Right lobe of liver (tissue), 6 donors: ENCODE results near the gene OR52E5. TPM values are rescaled to one million over a fixed set of nuclear protein-coding genes. Genes with fewer than 3 reads are reported as not detected.

Experiments used
- ATAC-seq, 4 donors: fragments of 200-7000 bp; cut with Tn5 transposase; one replicate each; pipeline ENCODE4 v1.9.1; 2020; ENCODE audit warnings: mild to moderate bottlenecking in 4 of 4, moderate library complexity in 4 of 4
- DNase-seq, 3 donors: peaks; one replicate each; pipeline ENCODE4 v3.0.0-alpha.2; 2020
- H3K27ac ChIP-seq, 3 donors: fragments of 200-600 bp; one replicate each; pipeline ENCODE4 v1.8.0; 2022
- H3K27me3 ChIP-seq, 2 donors: fragments of 200-600 bp; one replicate each; pipeline ENCODE4 v1.8.0; 2022
- H3K36me3 ChIP-seq, 4 donors: fragments of 200-600 bp; sonication (generic) in 1 of 4; one replicate each; pipeline versions ENCODE4 v1.5.1 to v1.8.0; 2017 to 2022; ENCODE audit warnings: control low read depth in 1 of 4
- H3K4me1 ChIP-seq, 4 donors: fragments of 200-600 bp; sonication (generic) in 1 of 4; one replicate each; pipeline versions ENCODE4 v1.5.1 to v1.8.0; 2017 to 2022; ENCODE audit warnings: control low read depth in 1 of 4
- H3K4me3 ChIP-seq, 3 donors: fragments of 200-600 bp; one replicate each; pipeline ENCODE4 v1.8.0; 2022
- H3K9me3 ChIP-seq, 4 donors: fragments of 200-600 bp; sonication (generic) in 1 of 4; one replicate each; pipeline versions ENCODE4 v1.5.1 to v1.8.0; 2017 to 2022; ENCODE audit warnings: control low read depth in 1 of 4
- CTCF ChIP-seq, 4 donors: fragments of 200-600 bp in 3 of 4; fragments of 450-650 bp in 1 of 4; IDR thresholded peaks; one replicate each; pipeline versions ENCODE4 v1.5.1 to v1.8.0; 2016 to 2022; ENCODE audit warnings: antibody characterized with exemption in 4 of 4, mild to moderate bottlenecking in 2 of 4
- POLR2A ChIP-seq: fragments of 450-650 bp; IDR thresholded peaks from one replicate; pipeline ENCODE4 v1.6.1; 2017; ENCODE audit warnings: antibody characterized with exemption, mild to moderate bottlenecking
- WGBS: methylation state at CpG from one replicate; pipeline ENCODE4 v1.1.6; 2018; ENCODE audit warnings: low coverage, low lambda C conversion rate; ENCODE audit not compliant: insufficient coverage; ENCODE audit errors: missing lambda C conversion rate; 5-methylcytosine and 5-hydroxymethylcytosine counted together
- intact Hi-C, 2 donors: fragments of 100-400 bp; cut with DNase I; formaldehyde crosslinking; loops; one replicate each; pipeline versions ENCODE4 v1.11.2 to v1.14.1; 2022
- total RNA-seq, 6 experiments: library from RNA; depleted of rRNA in 2 of 6; stranded (reverse); fragments of >200 nt in 2 of 6; fragmentation: NEBNext Ultra II Directional in 3 of 6; extraction: Animal tissue kit (Norgen Biotek cat#: 25700) in 3 of 6; gene quantifications; one replicate each; pipeline versions ENCODE4 v1.1.0 to v1.2.4, GENCODE V29; 2016 to 2023
- donor health status: DM: no; HTN: yes; CAD: no.
- donor health status: DM: no; HTN: no; CAD: no.
- donor health status: DM: no; HTN: no; CAD: no.
- donor health status: DM: no; HTN: yes; CAD: no.
- donor health status: DM: no; HTN: yes; CAD: no.

OR52E5 gene
- total RNA-seq, 6 experiments from 2014 or later: not detected

- TF ChIP-seq CTCF (IDR thresholded peaks at IDR 0.05): no peak
- TF ChIP-seq POLR2A: no peak
- no peak overlapping the region for H3K27ac ChIP-seq
- H3K27me3 ChIP-seq: no peaks in the 10 kb centered on the region
- no peaks in the 10 kb centered on the region for H3K4me1 ChIP-seq
- WGBS: 81% methylated on average over 30 of the region's 31 CpGs
- intact Hi-C loops: no loop called here
- H3K4me3 ChIP-seq: no peak overlapping the region
- no peak for DNase-seq
- H3K9me3 ChIP-seq: no peaks in the 10 kb centered on the region
- ATAC-seq: no peak
- H3K36me3 ChIP-seq: no peaks in the 10 kb centered on the region
Measured at GRCh38 chr11:5929571-5930368, 36.8 kb downstream of the OR52E5 start.

GRCh38 chr11:5930614-5931013 lies 37.6 kb downstream of the OR52E5 start:
- no CpG with 5 or more reads among the region's 19 CpGs for WGBS
- TF ChIP-seq POLR2A (no peak), CTCF (IDR thresholded peaks at IDR 0.05) (no peak)
- Histone ChIP-seq H3K36me3 (no peaks in the 10 kb centered on the region), H3K27ac (no peak overlapping the region), H3K9me3 (no peaks in the 10 kb centered on the region), H3K4me1 (no peaks in the 10 kb centered on the region), H3K4me3 (no peak overlapping the region), H3K27me3 (no peaks in the 10 kb centered on the region)
- intact Hi-C loops: no loop called here
- no peak for DNase-seq
- no peak for ATAC-seq

- H3K36me3 ChIP-seq: no peaks in the 10 kb centered on the region
- no peak for ATAC-seq
- no peaks in the 10 kb centered on the region for H3K4me1 ChIP-seq
- no peak for TF ChIP-seq POLR2A
- no peak for TF ChIP-seq CTCF (IDR thresholded peaks at IDR 0.05)
- no peak for DNase-seq
- H3K27me3 ChIP-seq: no peaks in the 10 kb centered on the region
- H3K27ac ChIP-seq: no peak overlapping the region
- intact Hi-C loops: no loop called here
- H3K9me3 ChIP-seq: no peaks in the 10 kb centered on the region
- H3K4me3 ChIP-seq: no peak overlapping the region
- WGBS: 74% methylated on average over 7 of the region's 8 CpGs
Measured at GRCh38 chr11:5931061-5931460, 38.1 kb downstream of the OR52E5 start.

GRCh38 chr11:5932671-5933070 lies 39.7 kb downstream of the OR52E5 start:
- ATAC-seq (no peak), DNase-seq (no peak)
- H3K9me3 ChIP-seq: no peaks in the 10 kb centered on the region
- intact Hi-C loops: no loop called here
- H3K36me3 ChIP-seq: no peaks in the 10 kb centered on the region
- no peaks in the 10 kb centered on the region for H3K27me3 ChIP-seq
- TF ChIP-seq POLR2A (no peak), CTCF (IDR thresholded peaks at IDR 0.05) (no peak)
- WGBS: 85% methylated on average over 11 of the region's 11 CpGs
- no peak overlapping the region for H3K27ac ChIP-seq
- H3K4me1 ChIP-seq: no peaks in the 10 kb centered on the region
- H3K4me3 ChIP-seq: no peak overlapping the region
